OCI-LY7 (cell line): ENCODE results near the gene TMEM127.

Source experiments
- CTCF ChIP-seq: fragments of 200-600 bp; sonication (generic); conservative IDR thresholded peaks from 2 replicates; pipeline ENCODE4 v1.5.1; 2014; ENCODE audit warnings: mild to moderate bottlenecking, antibody characterized with exemption, low read length, moderate library complexity, mixed read lengths
- EZH2phosphoT487 ChIP-seq: fragments of 200-600 bp; sonication (generic); IDR thresholded peaks from 2 replicates; pipeline ENCODE4 v1.6.1; 2018; ENCODE audit warnings: low read depth, borderline replicate concordance, mild to moderate bottlenecking, mixed run types, antibody characterized with exemption, low read length, moderate library complexity, mixed read lengths

GRCh38 chr2:96207073-96207773 is 58.6 kb downstream of the TMEM127 start:
- TF ChIP-seq CTCF: no peak
- TF ChIP-seq EZH2phosphoT487: no peak
